ENCODE data around the gene LRMDA.

GRCh38 chr10:75959209-75959608 lies 527.8 kb downstream of the LRMDA start:
- TF ChIP-seq POLR2A (IDR thresholded peaks at IDR 0.05) = no peak
- no peak for TF ChIP-seq CTCF (IDR thresholded peaks at IDR 0.05)
